Ramos (cell line): ENCODE results near the gene PLCB1.

Source experiments
- in situ Hi-C: fragments of 300-500 bp; cut with MboI; formaldehyde crosslinking; loops from one replicate; pipeline ENCODE4 v1.14.3; 2022; ENCODE audit warnings: low sequenced_read_pairs; ENCODE audit not compliant: unreplicated experiment

PLCB1 gene

DNA sequence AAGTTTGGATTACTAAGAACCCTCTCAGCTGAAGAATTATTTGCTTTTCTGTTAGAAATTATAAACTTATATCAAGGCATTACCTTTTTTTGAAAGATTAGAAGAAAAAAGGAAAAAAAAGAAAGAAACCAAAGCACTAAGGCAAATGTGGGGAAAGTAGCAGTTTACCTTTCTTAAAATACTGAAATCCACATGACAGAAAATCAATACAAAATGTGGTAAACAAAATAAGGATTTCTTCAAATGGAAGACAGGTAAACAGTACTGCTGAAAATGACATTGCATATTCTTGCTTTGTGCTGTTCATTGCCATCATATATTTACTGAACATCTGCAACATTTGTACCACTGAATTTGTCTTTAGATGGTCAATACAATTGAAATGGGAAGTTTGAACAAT is 525.6 kb downstream of the PLCB1 start:
- in situ Hi-C loops, result no loop called here

DNA sequence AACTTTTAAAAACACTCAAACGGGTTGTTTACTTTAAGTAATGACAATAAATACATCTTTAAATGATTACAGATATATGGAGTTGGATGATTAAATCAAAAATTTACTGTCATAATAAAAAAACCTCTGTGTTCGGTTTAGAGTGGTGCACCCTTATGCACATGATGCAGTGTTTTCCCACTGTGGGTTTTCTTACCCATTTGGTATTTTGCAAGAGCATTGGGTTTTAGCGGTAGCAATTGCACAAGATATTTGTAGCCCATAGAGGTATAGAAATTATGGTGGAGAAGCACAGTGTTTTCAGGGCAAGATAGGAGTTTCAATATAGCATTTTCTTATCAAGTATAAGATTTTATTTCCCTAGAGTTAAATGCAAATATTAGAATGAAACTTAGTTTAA is 526.0 kb downstream of the PLCB1 start:
- in situ Hi-C loops, result no loop called here

DNA sequence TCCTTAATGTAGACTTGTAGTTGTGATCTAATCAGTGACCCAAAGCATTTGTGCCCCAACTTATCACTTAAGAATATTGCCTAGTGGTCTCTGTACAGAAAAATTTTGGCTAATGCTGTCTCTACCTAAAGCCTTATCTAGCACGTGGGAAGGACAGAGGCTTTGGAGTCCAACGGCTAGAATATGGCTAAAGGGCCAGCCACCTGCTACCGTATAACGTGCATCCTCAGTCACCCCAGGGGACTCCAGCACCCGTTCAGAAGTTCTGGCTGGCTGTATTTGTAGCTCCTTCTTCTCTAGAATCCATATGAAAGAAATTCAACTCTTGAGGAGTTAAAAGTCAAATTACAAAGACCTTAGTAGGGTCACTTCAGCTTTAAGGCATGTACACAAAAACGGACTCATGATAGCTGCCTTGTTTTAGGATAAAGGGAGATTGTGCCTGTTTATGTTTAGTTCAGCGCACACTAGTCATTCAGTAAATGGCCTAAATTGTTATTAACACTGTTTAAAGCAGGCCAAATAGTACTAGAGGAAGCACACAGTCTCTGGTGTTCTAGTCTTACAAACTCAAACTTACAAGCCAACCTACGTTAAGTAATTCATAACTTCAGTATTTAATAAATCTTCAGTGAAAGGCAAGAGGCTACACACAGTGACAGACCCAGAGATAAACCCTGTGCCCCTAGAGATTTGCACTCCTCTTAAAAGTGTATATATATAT is 529.3 kb downstream of the PLCB1 start:
- in situ Hi-C loops, result no loop called here

DNA sequence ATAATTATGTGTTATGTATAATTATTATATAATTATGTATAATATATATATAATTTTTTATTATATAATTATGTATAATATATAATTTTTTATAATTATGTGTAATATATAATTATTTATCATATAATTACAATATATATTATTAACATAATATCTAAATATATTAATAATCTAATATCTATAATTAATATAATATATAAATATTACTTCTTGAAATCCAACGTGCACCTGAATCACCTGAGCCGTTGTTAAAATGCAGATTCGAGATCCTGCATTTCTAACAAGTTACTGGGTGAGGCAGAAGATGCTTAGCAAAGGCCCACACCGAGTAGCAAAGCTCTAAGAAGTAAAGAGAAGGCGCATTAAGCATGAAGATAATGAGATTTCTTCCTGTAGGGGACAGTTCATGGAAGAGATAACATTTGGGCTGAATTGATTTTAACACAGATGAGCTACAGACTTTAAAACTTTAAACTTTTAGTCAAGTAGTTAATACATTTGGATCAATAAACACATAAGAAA is 530.4 kb downstream of the PLCB1 start:
- in situ Hi-C loops, result no loop called here

DNA sequence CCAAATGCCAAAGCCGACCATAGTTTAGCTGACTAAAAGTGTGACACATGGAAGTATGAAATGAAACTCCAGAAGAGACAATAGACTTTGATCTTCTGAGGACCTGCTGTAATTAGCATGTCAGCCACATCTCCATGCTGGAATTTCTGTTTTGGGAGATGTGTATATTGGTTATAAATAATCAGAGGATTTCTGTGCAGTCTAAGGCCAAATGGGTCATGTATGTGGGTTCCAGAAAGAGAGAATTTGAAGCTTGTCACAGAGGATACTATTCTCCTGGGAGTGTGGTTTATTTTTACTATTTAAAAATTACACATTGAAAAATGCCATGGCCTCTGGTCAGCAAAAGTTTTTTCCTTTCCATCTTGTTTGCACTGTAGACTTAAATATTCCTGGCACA is 531.4 kb downstream of the PLCB1 start:
- in situ Hi-C loops, result no loop called here

DNA sequence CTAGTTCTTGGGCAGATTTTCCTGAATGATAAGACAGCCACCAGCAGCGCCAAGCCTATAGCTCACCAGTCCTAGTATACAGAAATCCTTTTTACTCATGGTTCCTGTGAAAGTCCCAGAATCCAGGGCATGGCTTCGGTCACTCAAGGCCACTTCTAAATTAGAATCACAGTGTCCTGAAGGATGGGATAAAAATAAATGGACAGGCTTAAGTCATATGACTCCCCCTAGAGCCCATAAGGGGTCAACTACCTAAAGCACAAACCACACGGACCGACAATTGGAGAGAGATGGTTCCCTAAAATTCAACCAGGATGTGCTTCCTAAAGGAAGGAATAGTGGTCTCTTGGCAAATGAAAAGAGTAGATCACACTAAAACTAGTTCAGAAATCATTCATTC is 532.7 kb downstream of the PLCB1 start:
- in situ Hi-C loops, result no loop called here

DNA sequence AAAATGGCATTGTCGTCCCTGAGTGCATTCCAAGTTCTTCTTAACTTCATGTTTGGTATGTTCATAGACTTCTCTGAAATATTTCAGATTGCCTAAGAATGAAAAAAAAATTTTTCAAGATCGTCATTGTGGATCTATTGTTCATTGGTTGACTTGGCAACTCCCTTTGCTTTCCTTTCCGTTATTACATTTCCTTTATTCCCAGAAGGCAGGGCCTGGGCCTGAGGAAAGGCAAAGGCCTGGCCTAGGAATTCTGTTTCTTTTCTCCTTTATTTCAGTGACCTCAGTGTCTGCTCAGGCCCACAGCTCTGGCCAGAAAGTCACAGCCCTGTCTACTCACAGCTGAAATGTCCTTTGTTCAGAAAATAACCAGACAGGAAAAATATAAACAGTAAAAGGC is 535.2 kb downstream of the PLCB1 start:
- in situ Hi-C loops, result no loop called here

DNA sequence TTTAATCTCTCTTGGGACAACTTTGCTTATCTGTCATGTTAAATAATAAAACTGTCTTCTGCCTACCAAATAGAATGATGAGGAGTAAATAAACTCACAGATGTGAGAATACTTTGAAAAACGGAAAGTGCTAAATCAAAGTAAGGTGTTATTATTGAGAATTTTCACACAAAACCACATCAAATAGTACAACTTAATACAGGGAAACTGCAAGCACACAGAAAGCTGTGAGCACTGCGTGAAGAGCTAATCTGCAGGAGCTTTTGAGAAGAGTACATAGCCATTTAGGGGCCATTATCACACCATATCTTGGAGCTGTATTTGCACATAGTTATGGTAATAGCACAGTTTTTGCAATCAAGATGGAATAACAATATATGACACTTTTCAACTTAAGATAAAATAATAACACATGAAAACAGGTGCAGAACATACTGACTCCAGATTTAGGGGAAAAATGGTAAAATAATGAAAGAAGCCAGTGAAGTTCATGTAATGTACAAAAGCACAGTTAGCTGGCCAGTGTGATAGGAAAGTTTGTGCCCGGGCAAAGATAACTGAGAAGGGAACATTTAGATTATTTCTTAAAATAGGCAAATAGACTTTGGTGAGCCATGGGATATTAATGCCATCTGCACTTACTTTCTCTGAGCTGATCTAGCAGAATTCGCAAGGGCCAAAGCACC is 538.3 kb downstream of the PLCB1 start:
- in situ Hi-C loops, result no loop called here

DNA sequence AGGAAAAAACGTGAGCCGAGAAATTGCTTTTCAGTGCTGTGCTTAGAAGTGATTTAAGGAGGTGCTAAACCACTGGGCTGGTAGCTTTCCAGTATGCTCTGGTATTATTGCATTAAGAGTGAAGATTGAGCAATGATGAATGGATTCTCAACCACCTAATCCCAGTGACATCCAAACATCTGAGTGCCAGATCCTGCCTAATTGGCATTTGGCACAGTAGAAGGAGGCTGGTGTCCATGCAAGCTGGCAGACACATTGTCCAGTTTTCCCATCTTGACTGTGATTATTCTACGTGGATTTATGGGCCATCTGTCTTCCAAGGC is 538.8 kb downstream of the PLCB1 start:
- in situ Hi-C loops, result no loop called here

DNA sequence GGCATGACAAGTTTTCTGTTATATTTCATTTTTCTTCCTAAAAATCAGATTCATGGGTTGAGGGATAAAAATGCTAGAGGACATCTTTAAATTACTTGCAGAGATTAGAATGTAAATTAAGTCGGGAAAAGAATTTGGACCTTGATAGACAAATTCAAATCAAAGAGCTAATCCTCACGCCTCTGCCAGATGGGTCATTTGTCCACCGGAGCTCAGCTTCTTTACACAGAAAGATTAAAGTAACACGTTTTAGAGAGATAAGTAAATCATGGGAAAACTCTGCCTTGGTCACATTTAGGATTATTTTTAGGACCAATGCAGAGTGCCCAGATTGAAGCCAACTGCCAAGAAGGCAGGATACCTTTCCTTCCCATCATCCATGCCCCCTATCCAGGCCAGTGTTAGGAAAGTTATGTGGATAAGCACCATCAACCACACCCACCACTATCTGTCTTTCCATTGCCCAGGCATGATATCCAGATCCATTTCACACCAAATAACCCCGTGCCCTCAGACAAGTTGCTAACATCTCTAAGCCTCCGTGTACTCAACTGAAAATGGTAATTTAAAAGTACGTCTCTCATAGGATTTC is 539.4 kb downstream of the PLCB1 start:
- in situ Hi-C loops, result no loop called here

DNA sequence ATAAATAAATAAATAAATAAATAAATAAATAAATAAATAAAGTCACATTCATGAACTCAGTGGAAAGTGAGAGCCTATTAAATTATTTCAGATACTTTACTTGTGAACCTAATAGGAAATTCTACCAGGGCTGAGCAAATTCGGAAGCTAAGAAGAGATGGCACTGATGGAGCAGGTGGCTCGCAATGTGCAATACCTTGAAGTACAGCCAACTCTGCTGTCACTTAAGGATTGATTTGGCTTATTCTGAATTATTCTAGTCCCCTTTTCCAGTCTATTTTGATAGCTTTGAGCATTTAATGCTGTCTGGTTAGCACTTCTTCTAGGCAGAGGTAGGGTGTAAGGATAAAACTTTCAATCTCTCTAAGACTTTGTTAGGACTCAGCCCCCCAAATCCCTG is 541.0 kb downstream of the PLCB1 start:
- in situ Hi-C loops, result no loop called here

DNA sequence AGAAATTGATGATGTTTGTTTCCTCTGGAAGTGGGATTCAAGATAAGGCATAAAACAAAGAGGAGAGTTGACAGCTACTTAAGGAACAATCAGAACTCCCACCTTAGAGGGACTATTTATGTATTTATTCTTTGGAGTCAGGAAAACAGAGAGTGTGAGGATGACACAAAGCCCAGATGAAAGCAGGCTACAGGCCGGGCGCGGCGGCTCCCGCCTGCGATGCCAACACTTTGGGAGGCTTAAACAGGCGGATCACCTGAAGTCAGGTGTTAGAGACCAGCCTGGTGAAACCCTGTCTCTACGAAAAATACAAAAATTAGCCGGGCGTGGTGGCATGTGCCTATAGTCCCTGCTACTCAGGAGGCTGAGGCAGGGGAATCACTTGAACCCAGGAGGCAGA is 543.8 kb downstream of the PLCB1 start:
- in situ Hi-C loops, result no loop called here

DNA sequence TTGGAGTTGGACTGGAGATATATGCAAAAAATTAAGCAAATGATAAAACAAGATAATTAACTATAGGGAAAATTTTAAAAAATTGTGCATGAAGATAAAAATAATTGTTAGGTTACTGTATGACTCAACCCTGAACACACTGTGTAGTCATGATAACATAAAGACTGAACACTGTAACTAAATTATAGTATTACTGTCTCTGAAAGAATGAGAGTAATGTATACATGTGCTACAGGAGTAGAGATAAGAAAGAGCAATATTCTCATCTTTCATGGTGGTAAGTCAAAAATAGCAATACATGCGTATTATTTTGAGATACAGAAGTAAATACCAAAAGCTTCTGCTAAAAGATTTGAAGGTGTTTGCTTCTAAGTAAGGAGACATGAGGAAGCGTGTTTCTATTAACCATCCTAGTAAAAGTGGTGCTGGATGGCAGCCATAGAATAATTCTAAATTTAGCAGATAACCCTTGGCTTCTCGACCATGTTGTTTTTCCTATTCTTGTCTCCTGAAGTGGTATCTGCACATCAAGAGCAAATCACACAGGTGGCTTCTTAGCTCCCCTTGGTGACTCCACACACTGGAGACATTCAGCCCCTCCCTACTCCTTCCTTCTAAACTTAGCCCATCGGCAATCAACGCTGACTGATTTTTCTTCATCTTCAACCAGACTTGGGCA is 546.2 kb downstream of the PLCB1 start:
- in situ Hi-C loops, result no loop called here

DNA sequence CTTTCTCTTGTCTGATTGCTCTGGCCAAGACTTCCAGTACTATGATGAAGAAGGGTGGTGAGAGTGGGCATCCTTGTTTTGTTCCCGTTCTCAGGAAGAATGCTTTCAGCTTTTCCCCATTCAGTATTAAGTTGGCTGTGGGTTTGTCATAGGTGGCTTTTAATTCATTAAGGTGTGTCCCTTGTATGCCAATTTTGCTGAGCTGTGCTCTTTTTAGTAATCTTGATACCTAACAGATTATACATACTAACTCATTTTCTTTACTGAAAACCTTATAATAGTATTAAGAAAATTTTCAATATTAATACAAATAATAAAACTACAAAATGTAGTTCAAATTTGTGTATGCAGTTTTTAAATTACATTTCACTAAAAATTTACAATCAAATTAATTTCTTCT is 557.3 kb downstream of the PLCB1 start:
- in situ Hi-C loops, result no loop called here

DNA sequence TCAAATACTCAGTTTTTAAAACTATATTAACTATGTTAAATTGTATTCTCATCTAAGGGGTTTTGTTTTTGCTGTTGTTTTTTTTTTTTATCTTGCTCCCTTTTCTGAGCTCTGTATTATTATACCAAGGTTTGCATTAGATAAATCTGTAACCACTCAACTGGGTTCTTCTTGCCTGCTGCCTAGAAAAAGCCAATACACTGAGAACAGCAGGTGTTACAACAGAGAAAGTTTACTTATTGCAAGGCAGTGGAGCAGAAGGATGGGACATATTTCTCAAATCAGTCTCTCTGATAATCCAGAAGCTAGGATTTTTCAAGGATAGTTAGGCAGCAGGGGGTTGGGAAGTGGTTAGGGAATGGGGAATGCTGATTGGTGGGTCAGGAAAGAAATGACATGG is 558.0 kb downstream of the PLCB1 start:
- in situ Hi-C loops, result no loop called here

DNA sequence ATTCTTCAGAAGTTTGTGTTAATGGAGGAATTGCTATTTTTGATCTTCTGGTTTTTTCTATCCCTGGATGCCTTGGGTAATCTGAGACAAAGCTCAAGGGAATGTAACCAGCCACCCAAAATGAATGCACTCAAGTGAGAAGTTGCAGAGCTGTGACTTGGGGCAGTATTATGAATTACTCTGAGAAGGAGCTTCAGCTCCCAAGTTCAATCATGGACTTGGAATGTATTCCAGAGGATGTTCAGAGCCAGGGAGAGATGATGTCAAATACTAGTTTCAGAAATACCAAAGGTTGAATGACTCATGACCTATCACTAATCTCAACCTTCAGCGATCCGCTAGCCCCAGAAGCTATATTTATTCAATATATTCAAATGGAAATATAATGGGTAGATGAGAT is 561.6 kb downstream of the PLCB1 start:
- in situ Hi-C loops, result no loop called here

DNA sequence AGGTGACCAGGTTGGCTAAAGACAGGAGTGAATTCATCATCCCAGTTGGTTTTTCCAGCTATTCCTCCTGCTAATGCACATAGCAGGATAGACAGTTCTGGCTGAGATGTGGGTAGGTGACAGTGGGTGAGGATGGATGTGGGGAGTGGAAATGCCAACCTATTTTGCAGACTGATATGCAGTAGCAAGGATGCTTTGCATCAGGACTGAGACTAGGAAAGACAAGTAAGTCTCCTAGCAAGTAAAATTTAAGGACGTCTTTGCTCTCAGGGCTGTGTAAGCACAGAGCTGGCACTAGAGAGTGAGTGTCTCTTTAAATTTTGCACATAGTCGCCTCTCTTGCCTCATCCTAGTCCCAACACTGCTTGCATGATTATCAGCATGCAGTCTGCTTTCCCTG is 568.7 kb downstream of the PLCB1 start:
- in situ Hi-C loops, result no loop called here

DNA sequence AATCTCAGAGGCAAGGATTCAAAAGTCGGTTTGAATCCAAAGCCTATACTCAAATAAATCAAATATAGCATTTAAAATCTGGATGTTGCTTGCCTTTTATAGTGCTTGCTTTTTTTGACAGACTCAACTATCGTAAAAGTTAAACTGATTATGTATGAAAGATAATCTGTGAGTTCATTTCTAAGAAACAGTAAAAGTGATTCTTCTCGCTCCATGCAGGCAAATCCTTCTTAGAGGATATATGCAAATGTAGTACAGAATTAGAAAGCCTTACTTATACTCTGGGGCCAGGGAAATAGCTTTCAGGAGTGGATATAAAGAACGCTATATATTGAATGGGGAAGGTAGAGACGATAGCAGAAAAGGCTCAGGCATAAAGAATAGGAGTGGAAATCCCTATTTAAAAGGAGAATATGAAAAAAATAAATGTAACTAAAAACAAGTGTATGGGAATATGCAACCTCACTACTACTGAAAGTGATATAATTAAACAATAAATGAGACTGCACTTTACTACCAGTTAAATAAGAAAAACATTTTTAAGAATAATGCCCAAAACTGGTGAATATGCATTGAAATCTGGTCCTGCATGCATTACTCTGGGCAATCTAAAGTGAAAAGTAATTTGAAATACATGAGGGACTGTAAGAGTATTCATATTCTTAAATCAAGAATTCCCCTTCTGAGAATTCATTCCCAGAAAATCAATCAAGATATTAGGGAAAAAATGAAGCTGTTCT is 575.1 kb downstream of the PLCB1 start:
- in situ Hi-C loops, result no loop called here

DNA sequence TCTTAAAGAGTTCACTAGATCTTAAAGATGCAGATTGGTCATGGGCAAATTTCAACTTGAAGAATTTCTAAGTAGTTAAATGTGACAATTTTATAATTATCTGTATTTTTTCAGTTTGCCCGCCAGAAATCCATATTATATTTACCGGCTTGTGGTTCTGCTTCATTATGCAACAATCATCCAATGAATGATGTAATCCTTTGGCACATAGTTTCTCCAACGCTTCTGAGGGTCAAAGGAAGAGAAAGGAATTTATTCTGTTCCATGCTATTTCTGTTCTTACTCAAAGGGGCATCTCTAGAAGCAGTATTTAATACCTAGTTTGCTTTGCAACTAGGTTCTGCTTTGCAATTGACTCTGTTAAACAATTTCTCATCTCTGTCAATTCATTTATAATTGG is 577.6 kb downstream of the PLCB1 start:
- in situ Hi-C loops, result loop anchor here (10.0 kb wide), 1 partner anchor 665 kb away; no protein-coding TSS in a partner anchor

DNA sequence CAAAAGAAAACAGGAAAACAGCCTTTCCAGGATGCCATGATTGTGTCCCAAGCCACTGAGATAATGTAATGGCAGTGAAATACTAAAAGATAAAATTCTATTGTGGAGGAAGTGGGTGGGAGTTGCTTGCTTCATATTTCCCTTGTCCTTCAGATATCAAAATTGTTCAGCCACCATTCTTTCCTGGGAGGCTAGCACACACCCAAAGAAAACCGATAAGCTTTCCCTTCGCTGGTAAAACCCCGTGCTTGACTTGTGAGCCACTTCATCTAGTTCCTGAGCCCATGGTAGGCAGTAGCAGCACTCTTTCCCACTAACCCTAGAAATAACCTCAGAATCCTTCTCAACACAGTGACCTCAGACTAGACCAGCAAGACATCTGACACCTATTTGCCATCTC is 579.4 kb downstream of the PLCB1 start:
- in situ Hi-C loops, result loop anchor here (10.0 kb wide), 1 partner anchor 667 kb away; no protein-coding TSS in a partner anchor
